K562 (cell line): Measurements from ENCODE around the gene PRKCE. TPM values are rescaled to one million over a fixed set of nuclear protein-coding genes. Genes with fewer than 3 reads are reported as not detected.

Experiments used
- CBFB ChIP-seq: sonication (generic); formaldehyde crosslinking; IDR thresholded peaks from 2 replicates; pipeline ENCODE4 v1.4.0; 2020; ENCODE audit warnings: mild to moderate bottlenecking, missing genetic modification reagents
- CCNT2 ChIP-seq: IDR thresholded peaks from 2 replicates; pipeline ENCODE4 v1.6.1; 2011; ENCODE audit warnings: borderline replicate concordance, low read depth, mild to moderate bottlenecking, moderate library complexity, mixed read lengths, low read length; ENCODE audit not compliant: insufficient read length; ENCODE audit errors: extremely low read depth
- ERF ChIP-seq: fragments of 450-650 bp; formaldehyde crosslinking; IDR thresholded peaks from 2 replicates; pipeline ENCODE4 v1.4.0; 2020; ENCODE audit warnings: mild to moderate bottlenecking, mixed read lengths
- FIP1L1 ChIP-seq: fragments of 200-400 bp; formaldehyde crosslinking; IDR thresholded peaks from 2 replicates; pipeline ENCODE4 v1.6.1; 2018; ENCODE audit warnings: mild to moderate bottlenecking, low read depth, low read length; ENCODE audit not compliant: poor library complexity, severe bottlenecking
- HDAC3 ChIP-seq: fragments of 450-650 bp; IDR thresholded peaks from 2 replicates; pipeline ENCODE4 v1.6.1; 2018; ENCODE audit warnings: borderline replicate concordance, mild to moderate bottlenecking, moderate library complexity; ENCODE audit not compliant: partially characterized antibody
- KLF1 ChIP-seq: fragments of 450-650 bp; IDR thresholded peaks from 2 replicates; pipeline ENCODE4 v1.6.1; 2016; ENCODE audit warnings: missing genetic modification characterization, missing compliant biosample characterization
- KLF16 ChIP-seq: IDR thresholded peaks from 2 replicates; pipeline ENCODE4 v1.6.1; 2016; ENCODE audit warnings: antibody characterized with exemption
- MEIS2 ChIP-seq: fragments of 450-650 bp; IDR thresholded peaks from 2 replicates; pipeline ENCODE4 v1.6.1; 2014; ENCODE audit warnings: mild to moderate bottlenecking; ENCODE audit not compliant: partially characterized antibody
- NCOA4 ChIP-seq: fragments of 450-650 bp; IDR thresholded peaks from 2 replicates; pipeline ENCODE4 v1.6.1; 2018; ENCODE audit warnings: mild to moderate bottlenecking; ENCODE audit not compliant: partially characterized antibody
- PHB ChIP-seq: fragments of 250-450 bp; sonication (Bioruptor Pico); IDR thresholded peaks from 2 replicates; pipeline ENCODE4 v1.5.0; 2021
- PURB ChIP-seq: sonication (generic); formaldehyde crosslinking; IDR thresholded peaks from 2 replicates; pipeline ENCODE4 v1.9.0; 2021; ENCODE audit warnings: low read depth, mild to moderate bottlenecking, missing genetic modification reagents
- ZNF239 ChIP-seq: fragments of 250-450 bp; sonication (Bioruptor Pico); IDR thresholded peaks from 2 replicates; pipeline ENCODE4 v1.4.0; 2020; ENCODE audit warnings: mild to moderate bottlenecking
- polyA plus RNA-seq, 8 experiments: library from polyadenylated mRNA; depleted of rRNA in 4 of 8; stranded (reverse) in 5 of 8; unstranded in 3 of 8; fragments of >200 nt; fragmentation: Nextera tagmentation in 2 of 8; fragmentation: Illumina TruSeq in 1 of 8; extraction: Ambion mirVana in 2 of 8; extraction: Trizol in 1 of 8; gene quantifications; 2 replicates each; pipeline versions ENCODE4 v1.2.1 to v1.2.3, GENCODE V29; 2011 to 2014; ENCODE audit warnings: inconsistent platforms in 1 of 8, missing spikeins in 1 of 8
- total RNA-seq, 7 experiments: library from RNA; depleted of rRNA in 6 of 7; stranded (reverse); fragments of >200 nt in 6 of 7; fragmentation: Illumina TruSeq in 2 of 7; extraction: Trizol in 2 of 7; gene quantifications; 2 replicates each; pipeline versions ENCODE4 v1.2.1 to v1.2.3, GENCODE V29; 2011 to 2021; ENCODE audit warnings: low replicate concordance in 1 of 7
- TF ChIP-seq, protein P1 (sequence below): fragments of 250-450 bp; sonication (Bioruptor Pico); IDR thresholded peaks from 2 replicates; pipeline ENCODE4 v1.4.0; 2020; ENCODE audit warnings: borderline replicate concordance
- TF ChIP-seq, protein P2 (sequence below): fragments of 450-650 bp; formaldehyde crosslinking; conservative IDR thresholded peaks from 2 replicates; pipeline ENCODE4 v1.4.0; 2022; ENCODE audit warnings: mild to moderate bottlenecking, missing genetic modification characterization
- TF ChIP-seq, protein P3 (sequence below): sonication (generic); formaldehyde crosslinking; IDR thresholded peaks from 2 replicates; pipeline ENCODE4 v1.8.0; 2022; ENCODE audit warnings: missing genetic modification reagents, mild to moderate bottlenecking, moderate library complexity, borderline replicate concordance
- TF ChIP-seq, protein P4 (sequence below): fragments of 250-450 bp; sonication (Bioruptor Pico); IDR thresholded peaks from 2 replicates; pipeline ENCODE4 v1.8.0; 2021; ENCODE audit warnings: moderate library complexity, mild to moderate bottlenecking, inconsistent platforms
- TF ChIP-seq, protein P5 (sequence below): sonication (generic); formaldehyde crosslinking; IDR thresholded peaks from 2 replicates; pipeline ENCODE4 v1.9.0; 2022; ENCODE audit warnings: mild to moderate bottlenecking, missing genetic modification reagents
- TF ChIP-seq, protein P6 (sequence below): fragments of 450-650 bp; IDR thresholded peaks from 2 replicates; pipeline ENCODE4 v1.6.1; 2016; ENCODE audit warnings: mild to moderate bottlenecking

PRKCE gene
- total and polyA plus RNA-seq, 9 of the 15 experiments (the other 6 are each of a cell fraction or from before 2014, with no cell fraction given): 0.06 to 1.0 (median 0.22) TPM; not detected in 1

DNA sequence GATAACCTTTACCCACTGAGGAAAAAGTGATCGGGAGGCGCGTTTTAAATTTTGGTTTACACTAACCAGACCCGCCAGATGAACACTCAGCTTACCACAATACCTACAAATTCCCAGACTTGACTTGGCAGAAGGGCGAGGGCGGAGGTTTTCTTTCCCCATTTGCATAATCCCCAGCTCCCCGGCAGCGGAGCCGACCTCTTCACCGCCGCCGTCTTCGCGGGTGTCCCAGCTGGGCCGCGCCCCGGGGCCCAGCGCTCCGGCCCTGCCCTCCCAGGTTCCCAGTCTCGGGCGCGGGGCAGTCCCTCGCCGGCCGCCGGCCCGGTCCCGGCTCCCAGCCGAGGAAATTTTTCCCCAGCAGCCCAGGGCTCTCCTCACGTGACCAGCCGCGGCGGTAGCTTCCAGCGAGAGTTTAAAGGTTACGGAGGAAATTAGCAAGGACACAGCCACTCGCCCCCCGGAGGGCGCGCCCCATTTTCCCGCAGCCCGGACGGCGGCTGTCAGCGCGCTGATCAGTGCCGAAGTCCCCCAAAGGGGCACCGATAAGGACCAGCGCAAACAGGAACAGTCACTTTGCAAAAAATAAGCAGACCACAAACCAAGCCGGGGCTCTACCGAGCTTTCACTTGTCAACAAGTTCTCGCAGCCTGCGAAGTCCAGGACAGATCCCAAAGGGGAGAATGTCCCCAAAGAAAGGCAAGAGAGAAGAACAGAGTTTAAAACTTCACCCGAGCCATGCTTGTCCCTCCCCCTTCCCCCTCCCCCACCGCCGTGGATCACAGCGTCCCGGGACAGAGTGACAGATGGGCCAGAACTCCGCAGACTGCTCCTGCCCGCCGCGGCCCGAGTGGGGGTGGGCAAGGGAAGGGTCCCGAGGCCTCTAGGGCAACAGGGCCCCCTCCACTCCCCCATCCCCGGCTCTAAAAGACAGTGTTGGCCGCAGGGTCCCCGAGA, 1.3 kb upstream of the PRKCE start (continued):
- TF ChIP-seq FIP1L1 (no peak), MEIS2 (no peak), CBFB (CRISPR knock-in tag) (no peak), ERF (CRISPR knock-in tag) (no peak), PHB (CRISPR knock-in tag) (no peak), CCNT2 (peak; percentile 43), PURB (CRISPR knock-in tag) (no peak), KLF16 (no peak), HDAC3 (no peak), ZNF239 (CRISPR knock-in tag) (no peak), NCOA4 (no peak), KLF1 (no peak)
- TF ChIP-seq, protein P1, sequence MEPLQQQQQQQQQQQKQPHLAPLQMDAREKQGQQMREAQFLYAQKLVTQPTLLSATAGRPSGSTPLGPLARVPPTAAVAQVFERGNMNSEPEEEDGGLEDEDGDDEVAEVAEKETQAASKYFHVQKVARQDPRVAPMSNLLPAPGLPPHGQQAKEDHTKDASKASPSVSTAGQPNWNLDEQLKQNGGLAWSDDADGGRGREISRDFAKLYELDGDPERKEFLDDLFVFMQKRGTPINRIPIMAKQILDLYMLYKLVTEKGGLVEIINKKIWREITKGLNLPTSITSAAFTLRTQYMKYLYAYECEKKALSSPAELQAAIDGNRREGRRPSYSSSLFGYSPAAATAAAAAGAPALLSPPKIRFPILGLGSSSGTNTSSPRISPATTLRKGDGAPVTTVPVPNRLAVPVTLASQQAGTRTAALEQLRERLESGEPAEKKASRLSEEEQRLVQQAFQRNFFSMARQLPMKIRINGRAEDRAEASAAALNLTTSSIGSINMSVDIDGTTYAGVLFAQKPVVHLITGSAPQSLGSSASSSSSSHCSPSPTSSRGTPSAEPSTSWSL: no peak
- TF ChIP-seq, protein P2, sequence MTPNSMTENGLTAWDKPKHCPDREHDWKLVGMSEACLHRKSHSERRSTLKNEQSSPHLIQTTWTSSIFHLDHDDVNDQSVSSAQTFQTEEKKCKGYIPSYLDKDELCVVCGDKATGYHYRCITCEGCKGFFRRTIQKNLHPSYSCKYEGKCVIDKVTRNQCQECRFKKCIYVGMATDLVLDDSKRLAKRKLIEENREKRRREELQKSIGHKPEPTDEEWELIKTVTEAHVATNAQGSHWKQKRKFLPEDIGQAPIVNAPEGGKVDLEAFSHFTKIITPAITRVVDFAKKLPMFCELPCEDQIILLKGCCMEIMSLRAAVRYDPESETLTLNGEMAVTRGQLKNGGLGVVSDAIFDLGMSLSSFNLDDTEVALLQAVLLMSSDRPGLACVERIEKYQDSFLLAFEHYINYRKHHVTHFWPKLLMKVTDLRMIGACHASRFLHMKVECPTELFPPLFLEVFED (CRISPR knock-in tag): no peak
- TF ChIP-seq, protein P3, sequence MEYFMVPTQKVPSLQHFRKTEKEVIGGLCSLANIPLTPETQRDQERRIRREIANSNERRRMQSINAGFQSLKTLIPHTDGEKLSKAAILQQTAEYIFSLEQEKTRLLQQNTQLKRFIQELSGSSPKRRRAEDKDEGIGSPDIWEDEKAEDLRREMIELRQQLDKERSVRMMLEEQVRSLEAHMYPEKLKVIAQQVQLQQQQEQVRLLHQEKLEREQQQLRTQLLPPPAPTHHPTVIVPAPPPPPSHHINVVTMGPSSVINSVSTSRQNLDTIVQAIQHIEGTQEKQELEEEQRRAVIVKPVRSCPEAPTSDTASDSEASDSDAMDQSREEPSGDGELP (CRISPR knock-in tag): peak; percentile 20; the same call in 1 of the 2 replicates
- TF ChIP-seq, protein P4, sequence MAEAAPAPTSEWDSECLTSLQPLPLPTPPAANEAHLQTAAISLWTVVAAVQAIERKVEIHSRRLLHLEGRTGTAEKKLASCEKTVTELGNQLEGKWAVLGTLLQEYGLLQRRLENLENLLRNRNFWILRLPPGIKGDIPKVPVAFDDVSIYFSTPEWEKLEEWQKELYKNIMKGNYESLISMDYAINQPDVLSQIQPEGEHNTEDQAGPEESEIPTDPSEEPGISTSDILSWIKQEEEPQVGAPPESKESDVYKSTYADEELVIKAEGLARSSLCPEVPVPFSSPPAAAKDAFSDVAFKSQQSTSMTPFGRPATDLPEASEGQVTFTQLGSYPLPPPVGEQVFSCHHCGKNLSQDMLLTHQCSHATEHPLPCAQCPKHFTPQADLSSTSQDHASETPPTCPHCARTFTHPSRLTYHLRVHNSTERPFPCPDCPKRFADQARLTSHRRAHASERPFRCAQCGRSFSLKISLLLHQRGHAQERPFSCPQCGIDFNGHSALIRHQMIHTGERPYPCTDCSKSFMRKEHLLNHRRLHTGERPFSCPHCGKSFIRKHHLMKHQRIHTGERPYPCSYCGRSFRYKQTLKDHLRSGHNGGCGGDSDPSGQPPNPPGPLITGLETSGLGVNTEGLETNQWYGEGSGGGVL (CRISPR knock-in tag): no peak
- TF ChIP-seq, protein P5, sequence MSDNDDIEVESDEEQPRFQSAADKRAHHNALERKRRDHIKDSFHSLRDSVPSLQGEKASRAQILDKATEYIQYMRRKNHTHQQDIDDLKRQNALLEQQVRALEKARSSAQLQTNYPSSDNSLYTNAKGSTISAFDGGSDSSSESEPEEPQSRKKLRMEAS: no peak
- TF ChIP-seq, protein P6, sequence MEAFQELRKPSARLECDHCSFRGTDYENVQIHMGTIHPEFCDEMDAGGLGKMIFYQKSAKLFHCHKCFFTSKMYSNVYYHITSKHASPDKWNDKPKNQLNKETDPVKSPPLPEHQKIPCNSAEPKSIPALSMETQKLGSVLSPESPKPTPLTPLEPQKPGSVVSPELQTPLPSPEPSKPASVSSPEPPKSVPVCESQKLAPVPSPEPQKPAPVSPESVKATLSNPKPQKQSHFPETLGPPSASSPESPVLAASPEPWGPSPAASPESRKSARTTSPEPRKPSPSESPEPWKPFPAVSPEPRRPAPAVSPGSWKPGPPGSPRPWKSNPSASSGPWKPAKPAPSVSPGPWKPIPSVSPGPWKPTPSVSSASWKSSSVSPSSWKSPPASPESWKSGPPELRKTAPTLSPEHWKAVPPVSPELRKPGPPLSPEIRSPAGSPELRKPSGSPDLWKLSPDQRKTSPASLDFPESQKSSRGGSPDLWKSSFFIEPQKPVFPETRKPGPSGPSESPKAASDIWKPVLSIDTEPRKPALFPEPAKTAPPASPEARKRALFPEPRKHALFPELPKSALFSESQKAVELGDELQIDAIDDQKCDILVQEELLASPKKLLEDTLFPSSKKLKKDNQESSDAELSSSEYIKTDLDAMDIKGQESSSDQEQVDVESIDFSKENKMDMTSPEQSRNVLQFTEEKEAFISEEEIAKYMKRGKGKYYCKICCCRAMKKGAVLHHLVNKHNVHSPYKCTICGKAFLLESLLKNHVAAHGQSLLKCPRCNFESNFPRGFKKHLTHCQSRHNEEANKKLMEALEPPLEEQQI: no peak
